K562 (cell line): ENCODE results near the gene CXCR5. TPM values are rescaled to one million over a fixed set of nuclear protein-coding genes. Genes with fewer than 3 reads are reported as not detected.

ENCODE experiments used
- ATAC-seq: fragments of 200-7000 bp; cut with Tn5 transposase; 3 replicates; pipeline ENCODE4 v1.9.1; 2020; ENCODE audit warnings: moderate library complexity
- BruUV-seq: library from RNA; stranded (reverse); fragments of 400-500 nt; replicated peaks from 2 replicates; lab custom pipeline; 2021; lab: Mats Ljungman, UMichigan
- CTCF ChIA-PET: fragments of 300-600 bp; formaldehyde crosslinking; extraction: SDS; loops from one replicate; lab custom pipeline; 2021; ENCODE audit warnings: low intra/inter-chr PET ratio; lab: Yijun Ruan, JAX
- POLR2A ChIA-PET: fragments of 300-600, 350-650 bp; sonication (Branson Sonifier 250); formaldehyde crosslinking; extraction: SDS; loops from one replicate; lab custom pipeline; 2021; ENCODE audit warnings: antibody characterized with exemption, inconsistent platforms; lab: Yijun Ruan, JAX
- DNase-seq, 4 experiments: peaks; one replicate each; pipeline versions ENCODE4 v3.0.0 to v3.0.0-alpha.2; 2011 to 2018; ENCODE audit warnings: low spot score in 3 of 4, mixed read lengths in 3 of 4; ENCODE audit errors: extremely low read depth in 1 of 4
- FAIRE-seq: peaks from 2 replicates; lab custom pipeline; 2011; peaks lifted over from hg19 to GRCh38; lab: Jason Lieb, UNC
- H2AFZ ChIP-seq: 2 replicates; pipeline ENCODE4 v1.6.0; 2011; ENCODE audit warnings: low read depth, low read length, control low read depth, inconsistent platforms
- H3K27ac ChIP-seq: fragments of 200-600 bp; 3 replicates; pipeline ENCODE4 v1.8.0; 2011; ENCODE audit warnings: low read depth, mild to moderate bottlenecking, control low read depth, inconsistent platforms, low read length, moderate library complexity, mixed read lengths; ENCODE audit errors: extremely low read depth
- H3K27me3 ChIP-seq, 2 experiments: fragments of 300-600 bp in 1 of 2; 2 replicates in 1 of 2; 3 replicates in 1 of 2; pipeline versions ENCODE4 v1.6.0 to v1.8.0; 2011; ENCODE audit warnings: inconsistent platforms in 2 of 2, low read length in 2 of 2, mild to moderate bottlenecking in 1 of 2, mixed read lengths in 1 of 2, moderate library complexity in 1 of 2; ENCODE audit not compliant: control insufficient read depth in 2 of 2, insufficient read depth in 2 of 2
- H3K36me3 ChIP-seq: fragments of 300-600 bp; 3 replicates; pipeline ENCODE4 v1.8.0; 2011; ENCODE audit warnings: mild to moderate bottlenecking, low read length, inconsistent platforms; ENCODE audit not compliant: control insufficient read depth, insufficient read depth
- H3K4me1 ChIP-seq, 2 experiments: fragments of 200-600 bp in 1 of 2; replicated peaks in 1 of 2; 2 replicates in 1 of 2; 3 replicates in 1 of 2; pipeline versions ENCODE4 v1.5.1 to v1.8.0; 2011; ENCODE audit warnings: inconsistent platforms in 2 of 2, low read length in 2 of 2, mild to moderate bottlenecking in 1 of 2, mixed read lengths in 1 of 2, moderate library complexity in 1 of 2; ENCODE audit not compliant: control insufficient read depth in 2 of 2, insufficient read depth in 2 of 2
- H3K4me2 ChIP-seq: 2 replicates; pipeline ENCODE4 v1.6.1; 2011; ENCODE audit warnings: low read length, control low read depth, inconsistent platforms, mixed read lengths; ENCODE audit not compliant: insufficient read depth
- H3K4me3 ChIP-seq: fragments of 200-600 bp; sonication (generic), shearing (Covaris generic); 2 replicates; pipeline ENCODE4 v1.5.1; 2016; ENCODE audit warnings: control low read depth, inconsistent platforms
- H3K79me2 ChIP-seq: fragments of 200-600 bp; 3 replicates; pipeline ENCODE4 v1.8.0; 2011; ENCODE audit warnings: low read length, inconsistent platforms; ENCODE audit not compliant: control insufficient read depth, insufficient read depth
- H3K9ac ChIP-seq, 2 experiments: 2 replicates each; pipeline versions ENCODE4 v1.6.0 to v1.6.1; 2011; ENCODE audit warnings: low read depth in 2 of 2, low read length in 2 of 2, control low read depth in 1 of 2, inconsistent platforms in 1 of 2, mild to moderate bottlenecking in 1 of 2, mixed read lengths in 1 of 2; ENCODE audit not compliant: insufficient read depth in 1 of 2
- H3K9me1 ChIP-seq: one replicate; pipeline ENCODE4 v1.6.0; 2011; ENCODE audit warnings: inconsistent platforms, mild to moderate bottlenecking, low read length, moderate library complexity; ENCODE audit not compliant: control insufficient read depth, insufficient read depth
- H3K9me3 ChIP-seq: replicated peaks from 2 replicates; pipeline ENCODE4 v1.5.1; 2011; ENCODE audit warnings: low read depth, low read length, inconsistent platforms; ENCODE audit not compliant: control insufficient read depth, insufficient read depth
- H4K20me1 ChIP-seq: replicated peaks from 2 replicates; pipeline ENCODE4 v1.6.1; 2011; ENCODE audit warnings: low read length, inconsistent platforms, mixed read lengths; ENCODE audit not compliant: control insufficient read depth, insufficient read depth
- CHCHD3 ChIP-seq: fragments of 250-450 bp; sonication (Bioruptor Pico); IDR thresholded peaks from 2 replicates; pipeline ENCODE4 v2.1.2; 2022; ENCODE audit warnings: mild to moderate bottlenecking
- CTBP1 ChIP-seq: fragments of 450-650 bp; IDR thresholded peaks from 2 replicates; pipeline ENCODE4 v1.6.1; 2016; ENCODE audit warnings: borderline replicate concordance
- ZNF175 ChIP-seq: fragments of 200-800 bp; sonication (Bioruptor generic); IDR thresholded peaks from 2 replicates; pipeline ENCODE4 v1.6.1; 2016; ENCODE audit warnings: low read depth, mild to moderate bottlenecking, missing genetic modification characterization, missing compliant biosample characterization
- ZNF354B ChIP-seq: fragments of 250-450 bp; sonication (Bioruptor Pico); IDR thresholded peaks from 2 replicates; pipeline ENCODE4 v1.4.0; 2020
- WGBS: fragments of 100-300 bp; shearing (Covaris generic); methylation state at CpG from one replicate; pipeline ENCODE4 v1.1.6; 2016; ENCODE audit warnings: low coverage, mixed read lengths; ENCODE audit not compliant: insufficient coverage; ENCODE audit errors: missing lambda C conversion rate; 5-methylcytosine and 5-hydroxymethylcytosine counted together
- in situ Hi-C: fragments of 300-500 bp; cut with MboI; formaldehyde crosslinking; loops from 4 replicates; pipeline ENCODE4 v1.15.0; 2018; ENCODE audit warnings: inconsistent platforms, mixed read lengths
- intact Hi-C: fragments of 100-400 bp; cut with micrococcal nuclease; formaldehyde crosslinking; loops from 2 replicates; pipeline ENCODE4 v1.14.2; 2022
- polyA plus RNA-seq, 8 experiments: library from polyadenylated mRNA; depleted of rRNA in 4 of 8; stranded (reverse) in 5 of 8; unstranded in 3 of 8; fragments of >200 nt; fragmentation: Nextera tagmentation in 2 of 8; fragmentation: Illumina TruSeq in 1 of 8; extraction: Ambion mirVana in 2 of 8; extraction: Trizol in 1 of 8; gene quantifications; 2 replicates each; pipeline versions ENCODE4 v1.2.1 to v1.2.3, GENCODE V29; 2011 to 2014; ENCODE audit warnings: inconsistent platforms in 1 of 8, missing spikeins in 1 of 8
- total RNA-seq, 7 experiments: library from RNA; depleted of rRNA in 6 of 7; stranded (reverse); fragments of >200 nt in 6 of 7; fragmentation: Illumina TruSeq in 2 of 7; extraction: Trizol in 2 of 7; gene quantifications; 2 replicates each; pipeline versions ENCODE4 v1.2.1 to v1.2.3, GENCODE V29; 2011 to 2021; ENCODE audit warnings: low replicate concordance in 1 of 7
- TF ChIP-seq, protein P1 (sequence below): fragments of 450-650 bp; IDR thresholded peaks from 2 replicates; pipeline ENCODE4 v1.6.1; 2018; ENCODE audit not compliant: partially characterized antibody

Gene CXCR5
- total and polyA plus RNA-seq, 9 of the 15 experiments (the other 6 are each of a cell fraction or from before 2014, with no cell fraction given) = 0.03 to 0.06 TPM; not detected in 7

DNA sequence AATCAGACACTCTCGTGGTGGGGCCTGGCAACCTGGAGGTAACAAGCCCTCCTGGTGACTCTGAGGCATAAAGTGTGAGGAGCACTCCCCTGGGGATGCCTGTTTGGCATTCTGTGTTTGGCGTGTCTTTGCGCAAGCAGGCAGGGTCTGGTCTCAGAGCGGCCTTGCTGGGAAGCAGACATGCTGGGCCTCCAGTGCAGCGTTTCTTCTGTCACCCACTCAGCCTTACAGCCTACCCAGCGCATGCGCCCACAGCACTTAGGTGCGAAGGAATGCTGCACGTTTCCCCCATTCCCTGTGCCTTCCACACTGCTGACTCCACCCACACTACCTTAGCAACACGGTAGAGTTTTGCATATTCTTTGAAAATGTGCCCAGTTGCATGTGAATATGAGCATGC, 7.4 kb upstream of the CXCR5 start:
- ChIA-PET CTCF (no interaction called here), POLR2A (no interaction called here)
- Histone ChIP-seq H3K27ac (no peak overlapping the region), H3K9me1 (no peaks in the 10 kb centered on the region), H3K27me3 (no peaks in the 10 kb centered on the region)
- WGBS = 65% methylated on average over 9 of the region's 10 CpGs
- FAIRE-seq = no peak
- intact Hi-C loops = no loop called here
- BruUV-seq = no TSS peak
- DNase-seq = no peak
- TF ChIP-seq ZNF354B (CRISPR knock-in tag) = no peak
- TF ChIP-seq CHCHD3 = no peak
- TF ChIP-seq CTBP1 = no peak
- TF ChIP-seq, all 486 proteins: peak for 0
- Histone ChIP-seq H3K36me3 (no peaks in the 10 kb centered on the region), H3K4me2 (no peak overlapping the region), H3K4me1 (peaks cover 0 to 11% of the 10 kb centered on the region in 2 experiments; a peak in 3 of 5 replicates), H3K79me2 (no peaks in the 10 kb centered on the region), H4K20me1 (no peaks in the 10 kb centered on the region), H2AFZ (no peak overlapping the region), H3K4me3 (no peak overlapping the region), H3K9me3 (no peaks in the 10 kb centered on the region), H3K9ac (no peak overlapping the region)
- no peak for ATAC-seq
- in situ Hi-C loops = no loop called here

DNA sequence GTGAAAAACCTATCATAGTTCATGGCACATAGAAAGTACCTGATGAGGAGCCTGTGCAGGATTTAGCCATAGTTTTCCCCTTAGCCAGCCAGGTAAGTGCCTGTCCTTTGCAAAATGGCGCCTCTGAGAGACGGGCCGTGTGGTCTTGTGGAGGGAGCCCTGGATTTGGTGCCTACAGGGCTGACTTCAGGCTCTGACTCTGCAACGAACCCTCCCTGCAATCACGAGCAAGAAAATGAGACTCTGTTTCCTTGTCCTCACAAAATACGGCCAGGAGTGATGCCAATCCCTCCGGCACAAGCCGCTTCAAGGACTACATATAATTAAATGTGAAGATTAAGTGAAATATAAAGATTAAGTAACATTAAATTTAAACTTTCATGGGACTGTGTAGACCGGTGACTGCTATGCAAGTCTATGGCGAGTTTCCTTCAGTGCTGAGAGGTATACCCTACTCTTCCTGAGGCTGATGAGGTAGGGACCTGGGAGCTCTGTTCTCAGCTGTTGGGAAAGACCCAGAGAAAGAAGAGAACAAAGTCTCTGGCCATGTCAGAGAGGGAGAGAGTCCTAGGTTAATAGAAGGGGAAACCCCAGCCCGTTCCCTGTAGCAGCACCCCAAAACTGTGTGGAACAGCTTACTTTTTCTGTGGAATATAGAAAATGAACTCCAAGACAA, 6.1 kb upstream of the CXCR5 start:
- Histone ChIP-seq H3K27me3 (no peaks in the 10 kb centered on the region), H3K4me2 (no peak overlapping the region), H3K4me3 (no peak overlapping the region), H3K79me2 (no peaks in the 10 kb centered on the region), H3K4me1 (peaks cover under 1 to 7% of the 10 kb centered on the region in 2 experiments; a peak in 3 of 5 replicates), H3K36me3 (no peaks in the 10 kb centered on the region), H3K9me3 (no peaks in the 10 kb centered on the region), H3K27ac (no peak overlapping the region), H3K9ac (no peak overlapping the region), H3K9me1 (no peaks in the 10 kb centered on the region), H4K20me1 (no peaks in the 10 kb centered on the region), H2AFZ (no peak overlapping the region)
- 51% methylated on average over 11 of the region's 11 CpGs for WGBS
- peak; percentile 51 for ATAC-seq
- intact Hi-C loops (no loop called here), in situ Hi-C loops (no loop called here)
- ChIA-PET CTCF (no interaction called here), POLR2A (interaction anchor here (0.6 to 1.5 kb wide), 6 partner anchors 7 to 152 kb away, joined by 3 to 4 read pairs (median 3); no protein-coding TSS in a partner anchor)
- no peak for TF ChIP-seq ZNF175 (CRISPR knock-in tag)
- TF ChIP-seq, protein P1, sequence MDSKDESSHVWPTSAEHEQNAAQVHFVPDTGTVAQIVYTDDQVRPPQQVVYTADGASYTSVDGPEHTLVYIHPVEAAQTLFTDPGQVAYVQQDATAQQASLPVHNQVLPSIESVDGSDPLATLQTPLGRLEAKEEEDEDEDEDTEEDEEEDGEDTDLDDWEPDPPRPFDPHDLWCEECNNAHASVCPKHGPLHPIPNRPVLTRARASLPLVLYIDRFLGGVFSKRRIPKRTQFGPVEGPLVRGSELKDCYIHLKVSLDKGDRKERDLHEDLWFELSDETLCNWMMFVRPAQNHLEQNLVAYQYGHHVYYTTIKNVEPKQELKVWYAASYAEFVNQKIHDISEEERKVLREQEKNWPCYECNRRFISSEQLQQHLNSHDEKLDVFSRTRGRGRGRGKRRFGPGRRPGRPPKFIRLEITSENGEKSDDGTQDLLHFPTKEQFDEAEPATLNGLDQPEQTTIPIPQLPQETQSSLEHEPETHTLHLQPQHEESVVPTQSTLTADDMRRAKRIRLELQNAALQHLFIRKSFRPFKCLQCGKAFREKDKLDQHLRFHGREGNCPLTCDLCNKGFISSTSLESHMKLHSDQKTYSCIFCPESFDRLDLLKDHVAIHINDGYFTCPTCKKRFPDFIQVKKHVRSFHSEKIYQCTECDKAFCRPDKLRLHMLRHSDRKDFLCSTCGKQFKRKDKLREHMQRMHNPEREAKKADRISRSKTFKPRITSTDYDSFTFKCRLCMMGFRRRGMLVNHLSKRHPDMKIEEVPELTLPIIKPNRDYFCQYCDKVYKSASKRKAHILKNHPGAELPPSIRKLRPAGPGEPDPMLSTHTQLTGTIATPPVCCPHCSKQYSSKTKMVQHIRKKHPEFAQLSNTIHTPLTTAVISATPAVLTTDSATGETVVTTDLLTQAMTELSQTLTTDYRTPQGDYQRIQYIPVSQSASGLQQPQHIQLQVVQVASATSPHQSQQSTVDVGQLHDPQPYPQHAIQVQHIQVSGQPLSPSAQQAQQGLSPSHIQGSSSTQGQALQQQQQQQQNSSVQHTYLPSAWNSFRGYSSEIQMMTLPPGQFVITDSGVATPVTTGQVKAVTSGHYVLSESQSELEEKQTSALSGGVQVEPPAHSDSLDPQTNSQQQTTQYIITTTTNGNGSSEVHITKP = peak; percentile 38
- BruUV-seq = no TSS peak
- FAIRE-seq = no peak
- no peak for DNase-seq
